ENCODE results near the gene IFT81. TPM values are rescaled to one million over a fixed set of nuclear protein-coding genes. Genes with fewer than 3 reads are reported as not detected.

Gene IFT81
- total and polyA plus RNA-seq, 4 experiments from 2014 or later, result 0.57 to 1.3 (median 1.2) TPM

GRCh38 chr12:110109037-110109836, 14.9 kb upstream of the IFT81 start:
- Histone ChIP-seq H3K4me1 (ENCODE audit: insufficient read depth, low read length) (no peaks in the 10 kb centered on the region), H3K27ac (ENCODE audit: low read depth, low read length) (no peak overlapping the region), H3K27me3 (ENCODE audit: insufficient read depth, low read length) (no peaks in the 10 kb centered on the region), H3K4me3 (ENCODE audit: low read length in 2 of 2) (no peak overlapping the region), H3K36me3 (ENCODE audit: insufficient read depth, low read length) (no peaks in the 10 kb centered on the region), H3K9me3 (ENCODE audit: control insufficient read depth in 1 of 2, low read length in 2 of 2) (no peaks in the 10 kb centered on the region)
- Mint-ChIP-seq H3K27ac (no peak overlapping the region), H3K36me3 (no peaks in the 10 kb centered on the region), H3K4me1 (no peaks in the 10 kb centered on the region), H3K27me3 (peaks cover 9 to 19% of the 10 kb centered on the region in 2 donors), H3K4me3 (no peak overlapping the region), H3K9me3 (no peaks in the 10 kb centered on the region)
- intact Hi-C loops (cut with micrococcal nuclease), result no loop called here
- no peak for DNase-seq
- ChIA-PET POLR2A (ENCODE audit: partially characterized antibody) (no interaction called here), CTCF (ENCODE audit: partially characterized antibody) (no interaction called here)

- Histone ChIP-seq H3K27ac (ENCODE audit: low read depth, low read length) (no peak overlapping the region), H3K4me3 (ENCODE audit: low read length in 2 of 2) (no peak overlapping the region), H3K27me3 (ENCODE audit: insufficient read depth, low read length) (no peaks in the 10 kb centered on the region), H3K4me1 (ENCODE audit: insufficient read depth, low read length) (no peaks in the 10 kb centered on the region), H3K36me3 (ENCODE audit: insufficient read depth, low read length) (no peaks in the 10 kb centered on the region), H3K9me3 (ENCODE audit: control insufficient read depth in 1 of 2, low read length in 2 of 2) (no peaks in the 10 kb centered on the region)
- ChIA-PET CTCF (ENCODE audit: partially characterized antibody) (no interaction called here), POLR2A (ENCODE audit: partially characterized antibody) (no interaction called here)
- H3K27me3 Mint-ChIP-seq, result peaks cover 9 to 19% of the 10 kb centered on the region in 2 donors
- intact Hi-C loops (cut with micrococcal nuclease), result no loop called here
- H3K4me3 Mint-ChIP-seq, result no peak overlapping the region
- no peaks in the 10 kb centered on the region for H3K9me3 Mint-ChIP-seq
- H3K36me3 Mint-ChIP-seq, result no peaks in the 10 kb centered on the region
- no peak for DNase-seq
- H3K4me1 Mint-ChIP-seq, result no peaks in the 10 kb centered on the region
- no peak overlapping the region for H3K27ac Mint-ChIP-seq
Measured at GRCh38 chr12:110109837-110110535, 14.2 kb upstream of the IFT81 start.

GRCh38 chr12:110111476-110112334, 12.5 kb upstream of the IFT81 start:
- intact Hi-C loops (cut with micrococcal nuclease), result no loop called here
- POLR2A ChIA-PET (ENCODE audit: partially characterized antibody), result interaction anchor here (1.5 kb wide), 1 partner anchor 12 kb away, joined by 4 read pairs; the partner anchor contains the start of gene IFT81
- Mint-ChIP-seq H3K27me3 (peaks cover 6 to 21% of the 10 kb centered on the region in 2 donors), H3K4me3 (no peak overlapping the region), H3K27ac (no peak overlapping the region), H3K9me3 (no peaks in the 10 kb centered on the region), H3K4me1 (no peaks in the 10 kb centered on the region), H3K36me3 (no peaks in the 10 kb centered on the region)
- Histone ChIP-seq H3K9me3 (ENCODE audit: control insufficient read depth in 1 of 2, low read length in 2 of 2) (no peaks in the 10 kb centered on the region), H3K4me3 (ENCODE audit: low read length in 2 of 2) (no peak overlapping the region), H3K27ac (ENCODE audit: low read depth, low read length) (no peak overlapping the region), H3K4me1 (ENCODE audit: insufficient read depth, low read length) (no peaks in the 10 kb centered on the region), H3K36me3 (ENCODE audit: insufficient read depth, low read length) (no peaks in the 10 kb centered on the region), H3K27me3 (ENCODE audit: insufficient read depth, low read length) (no peaks in the 10 kb centered on the region)
- CTCF ChIA-PET (ENCODE audit: partially characterized antibody), result interaction anchor here (1.2 kb wide), 1 partner anchor 10 kb away, joined by 4 read pairs; no protein-coding TSS in a partner anchor
- DNase-seq, result no peak

- POLR2A ChIA-PET (ENCODE audit: partially characterized antibody), result interaction anchor here (1.5 kb wide), 1 partner anchor 12 kb away, joined by 4 read pairs; the partner anchor contains the start of gene IFT81
- DNase-seq, result no peak
- no peaks in the 10 kb centered on the region for H3K9me3 Mint-ChIP-seq
- CTCF ChIA-PET (ENCODE audit: partially characterized antibody), result no interaction called here
- no peaks in the 10 kb centered on the region for H3K36me3 Mint-ChIP-seq
- H3K27ac Mint-ChIP-seq, result no peak overlapping the region
- H3K27me3 ChIP-seq (ENCODE audit: insufficient read depth, low read length), result no peaks in the 10 kb centered on the region
- peaks cover 5 to 21% of the 10 kb centered on the region in 2 donors for H3K27me3 Mint-ChIP-seq
- H3K4me1 ChIP-seq (ENCODE audit: insufficient read depth, low read length), result no peaks in the 10 kb centered on the region
- no peak overlapping the region for H3K4me3 Mint-ChIP-seq
- no peaks in the 10 kb centered on the region for H3K36me3 ChIP-seq (ENCODE audit: insufficient read depth, low read length)
- H3K4me1 Mint-ChIP-seq, result no peaks in the 10 kb centered on the region
- no peaks in the 10 kb centered on the region for H3K9me3 ChIP-seq (ENCODE audit: control insufficient read depth in 1 of 2, low read length in 2 of 2)
- no peak overlapping the region for H3K4me3 ChIP-seq (ENCODE audit: low read length in 2 of 2)
- intact Hi-C loops (cut with micrococcal nuclease), result no loop called here
- no peak overlapping the region for H3K27ac ChIP-seq (ENCODE audit: low read depth, low read length)
Measured at GRCh38 chr12:110112335-110112660, 11.9 kb upstream of the IFT81 start.

- H3K36me3 ChIP-seq (ENCODE audit: insufficient read depth, low read length), result no peaks in the 10 kb centered on the region
- H3K27ac ChIP-seq (ENCODE audit: low read depth, low read length), result no peak overlapping the region
- Mint-ChIP-seq H3K27ac (no peak overlapping the region), H3K4me3 (no peak overlapping the region), H3K9me3 (no peaks in the 10 kb centered on the region), H3K36me3 (no peaks in the 10 kb centered on the region), H3K4me1 (no peaks in the 10 kb centered on the region), H3K27me3 (peaks cover 2 to 13% of the 10 kb centered on the region in 2 donors)
- intact Hi-C loops (cut with micrococcal nuclease), result no loop called here
- ChIA-PET POLR2A (ENCODE audit: partially characterized antibody) (no interaction called here), CTCF (ENCODE audit: partially characterized antibody) (interaction anchor here (1.0 kb wide), 1 partner anchor 15 kb away, joined by 5 read pairs; no protein-coding TSS in a partner anchor)
- peaks cover 4% of the 10 kb centered on the region for H3K27me3 ChIP-seq (ENCODE audit: insufficient read depth, low read length)
- no peaks in the 10 kb centered on the region for H3K9me3 ChIP-seq (ENCODE audit: control insufficient read depth in 1 of 2, low read length in 2 of 2)
- no peaks in the 10 kb centered on the region for H3K4me1 ChIP-seq (ENCODE audit: insufficient read depth, low read length)
- no peak for DNase-seq
- H3K4me3 ChIP-seq (ENCODE audit: low read length in 2 of 2), result no peak overlapping the region
Measured at GRCh38 chr12:110114528-110114937, 9.6 kb upstream of the IFT81 start.

- Histone ChIP-seq H3K36me3 (ENCODE audit: insufficient read depth, low read length) (no peaks in the 10 kb centered on the region), H3K9me3 (ENCODE audit: control insufficient read depth in 1 of 2, low read length in 2 of 2) (no peaks in the 10 kb centered on the region), H3K4me1 (ENCODE audit: insufficient read depth, low read length) (no peaks in the 10 kb centered on the region), H3K27me3 (ENCODE audit: insufficient read depth, low read length) (peaks cover 4% of the 10 kb centered on the region), H3K4me3 (ENCODE audit: low read length in 2 of 2) (no peak overlapping the region), H3K27ac (ENCODE audit: low read depth, low read length) (no peak overlapping the region)
- ChIA-PET POLR2A (ENCODE audit: partially characterized antibody) (no interaction called here), CTCF (ENCODE audit: partially characterized antibody) (no interaction called here)
- Mint-ChIP-seq H3K27ac (no peak overlapping the region), H3K9me3 (no peaks in the 10 kb centered on the region), H3K4me1 (no peaks in the 10 kb centered on the region), H3K4me3 (no peak overlapping the region), H3K27me3 (peaks cover 7 to 12% of the 10 kb centered on the region in 2 donors), H3K36me3 (no peaks in the 10 kb centered on the region)
- intact Hi-C loops (cut with micrococcal nuclease), result no loop called here
- no peak for DNase-seq
Measured at GRCh38 chr12:110115675-110116074, 8.5 kb upstream of the IFT81 start.

- Histone ChIP-seq H3K27me3 (ENCODE audit: insufficient read depth, low read length) (peaks cover 4% of the 10 kb centered on the region), H3K9me3 (ENCODE audit: control insufficient read depth in 1 of 2, low read length in 2 of 2) (no peaks in the 10 kb centered on the region), H3K27ac (ENCODE audit: low read depth, low read length) (no peak overlapping the region), H3K4me1 (ENCODE audit: insufficient read depth, low read length) (no peaks in the 10 kb centered on the region), H3K36me3 (ENCODE audit: insufficient read depth, low read length) (no peaks in the 10 kb centered on the region), H3K4me3 (ENCODE audit: low read length in 2 of 2) (no peak overlapping the region)
- no peaks in the 10 kb centered on the region for H3K9me3 Mint-ChIP-seq
- no peak for DNase-seq
- CTCF ChIA-PET (ENCODE audit: partially characterized antibody), result no interaction called here
- H3K36me3 Mint-ChIP-seq, result no peaks in the 10 kb centered on the region
- no peaks in the 10 kb centered on the region for H3K4me1 Mint-ChIP-seq
- POLR2A ChIA-PET (ENCODE audit: partially characterized antibody), result no interaction called here
- intact Hi-C loops (cut with micrococcal nuclease), result no loop called here
- H3K4me3 Mint-ChIP-seq, result no peak overlapping the region
- no peak overlapping the region for H3K27ac Mint-ChIP-seq
- peaks cover 10 to 13% of the 10 kb centered on the region in 2 donors for H3K27me3 Mint-ChIP-seq
Measured at GRCh38 chr12:110116623-110117022, 7.5 kb upstream of the IFT81 start.

All from CD4-positive, alpha-beta memory T cell (primary cell).